Subcutaneous abdominal adipose tissue (tissue), 5 donors: ENCODE data around the gene SLC6A4.

Source experiments
- H3K27ac ChIP-seq: one replicate; pipeline ENCODE4 v1.7.0; 2013; ENCODE audit warnings: low read depth, mild to moderate bottlenecking, inconsistent platforms, low read length, moderate library complexity
- H3K27me3 ChIP-seq, 5 donors: one replicate each; pipeline ENCODE4 v1.7.0; 2013; ENCODE audit warnings: low read length in 5 of 5, inconsistent platforms in 1 of 5; ENCODE audit not compliant: control insufficient read depth in 5 of 5, insufficient read depth in 4 of 5
- H3K36me3 ChIP-seq, 5 donors: one replicate each; pipeline ENCODE4 v1.7.0; 2013; ENCODE audit warnings: low read length in 5 of 5; ENCODE audit not compliant: control insufficient read depth in 5 of 5, insufficient read depth in 5 of 5
- H3K4me1 ChIP-seq, 5 donors: one replicate each; pipeline ENCODE4 v1.7.0; 2013; ENCODE audit warnings: low read length in 5 of 5, mild to moderate bottlenecking in 3 of 5, moderate library complexity in 1 of 5; ENCODE audit not compliant: control insufficient read depth in 5 of 5, insufficient read depth in 5 of 5
- H3K4me3 ChIP-seq, 5 donors: one replicate each; pipeline ENCODE4 v1.7.0; 2013; ENCODE audit warnings: low read length in 5 of 5, low read depth in 1 of 5
- H3K9ac ChIP-seq, 5 donors: one replicate each; pipeline ENCODE4 v1.7.0; 2013; ENCODE audit warnings: low read length in 5 of 5, mild to moderate bottlenecking in 4 of 5, moderate library complexity in 3 of 5
- H3K9me3 ChIP-seq, 5 donors: one replicate each; pipeline ENCODE4 v1.7.0; 2013; ENCODE audit warnings: low read length in 5 of 5; ENCODE audit not compliant: control insufficient read depth in 5 of 5
- donor health status: healthy.
- donor health status: healthy.
- donor health status: healthy.
- donor health status: healthy.
- donor health status: healthy.

The SLC6A4 gene

DNA sequence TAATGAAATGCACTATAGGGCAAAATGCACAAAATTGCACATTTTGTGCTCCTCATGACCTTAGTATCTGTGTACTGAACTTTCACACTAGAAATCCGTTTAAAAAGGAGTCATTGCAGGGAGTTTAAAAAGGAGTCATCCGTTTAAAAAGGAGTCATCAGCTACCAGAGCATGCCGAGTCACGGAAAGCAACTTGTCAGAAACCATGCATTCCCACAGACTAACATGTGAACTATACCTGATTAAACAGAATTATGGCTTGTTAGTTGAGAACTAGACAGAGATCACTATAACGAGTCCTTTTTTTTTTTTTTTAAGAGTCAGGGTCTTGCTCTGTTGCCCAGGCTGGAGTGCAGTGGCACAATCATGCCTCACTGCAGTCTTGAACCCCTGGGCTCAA lies 35.9 kb downstream of the SLC6A4 start:
- no peaks in the 10 kb centered on the region for H3K36me3 ChIP-seq
- no peaks in the 10 kb centered on the region for H3K9me3 ChIP-seq
- H3K27ac ChIP-seq, result no peak overlapping the region
- H3K9ac ChIP-seq, result no peak overlapping the region
- H3K4me1 ChIP-seq, result no peaks in the 10 kb centered on the region
- no peak overlapping the region for H3K4me3 ChIP-seq
- peaks cover 0 to 11% (median 0%) of the 10 kb centered on the region in 5 donors for H3K27me3 ChIP-seq

GRCh38 chr17:30197416-30197815 lies 38.1 kb downstream of the SLC6A4 start:
- no peaks in the 10 kb centered on the region for H3K4me1 ChIP-seq
- no peak overlapping the region for H3K9ac ChIP-seq
- peaks cover 0 to 4% (median 0%) of the 10 kb centered on the region in 5 donors for H3K27me3 ChIP-seq
- no peaks in the 10 kb centered on the region for H3K36me3 ChIP-seq
- no peaks in the 10 kb centered on the region for H3K9me3 ChIP-seq
- H3K4me3 ChIP-seq, result no peak overlapping the region
- H3K27ac ChIP-seq, result no peak overlapping the region

- Histone ChIP-seq H3K4me3 (no peak overlapping the region), H3K4me1 (no peaks in the 10 kb centered on the region), H3K27me3 (peaks cover 0 to 3% (median 0%) of the 10 kb centered on the region in 5 donors), H3K9ac (no peak overlapping the region), H3K27ac (no peak overlapping the region), H3K36me3 (no peaks in the 10 kb centered on the region), H3K9me3 (no peaks in the 10 kb centered on the region)
These were observed 39.0 kb downstream of the SLC6A4 start for GRCh38 chr17:30196504-30196903.

DNA sequence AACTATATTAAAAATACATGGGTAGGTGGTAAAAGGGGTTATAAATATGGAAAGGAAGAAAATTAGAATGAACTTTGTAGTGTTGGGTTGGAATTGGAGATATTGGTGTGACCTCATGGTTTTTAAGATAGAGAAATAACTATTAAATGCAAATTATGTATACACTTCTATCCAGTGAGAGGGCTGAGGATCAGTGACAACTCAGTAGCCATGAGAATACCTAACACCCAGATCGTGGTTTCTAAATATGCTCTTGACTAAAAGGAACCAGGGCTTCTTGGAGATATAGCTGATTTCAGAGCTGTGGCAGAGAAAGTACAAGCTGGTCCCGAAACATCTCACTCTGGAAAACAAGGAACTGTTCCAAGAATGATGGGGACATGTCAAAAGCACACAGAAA lies 44.4 kb downstream of the SLC6A4 start:
- Histone ChIP-seq H3K36me3 (peaks cover 0 to 9% (median 4%) of the 10 kb centered on the region in 5 donors), H3K27ac (no peak overlapping the region), H3K4me1 (no peaks in the 10 kb centered on the region), H3K27me3 (no peaks in the 10 kb centered on the region), H3K9me3 (no peaks in the 10 kb centered on the region), H3K9ac (no peak overlapping the region), H3K4me3 (no peak overlapping the region)

GRCh38 chr17:30188211-30188939 lies 47.1 kb downstream of the SLC6A4 start:
- H3K4me3 ChIP-seq, result no peak overlapping the region
- H3K9me3 ChIP-seq, result no peaks in the 10 kb centered on the region
- peaks cover 16 to 33% (median 29%) of the 10 kb centered on the region in 5 donors for H3K36me3 ChIP-seq
- no peaks in the 10 kb centered on the region for H3K4me1 ChIP-seq
- no peak overlapping the region for H3K9ac ChIP-seq
- H3K27me3 ChIP-seq, result no peaks in the 10 kb centered on the region
- H3K27ac ChIP-seq, result no peak overlapping the region

DNA sequence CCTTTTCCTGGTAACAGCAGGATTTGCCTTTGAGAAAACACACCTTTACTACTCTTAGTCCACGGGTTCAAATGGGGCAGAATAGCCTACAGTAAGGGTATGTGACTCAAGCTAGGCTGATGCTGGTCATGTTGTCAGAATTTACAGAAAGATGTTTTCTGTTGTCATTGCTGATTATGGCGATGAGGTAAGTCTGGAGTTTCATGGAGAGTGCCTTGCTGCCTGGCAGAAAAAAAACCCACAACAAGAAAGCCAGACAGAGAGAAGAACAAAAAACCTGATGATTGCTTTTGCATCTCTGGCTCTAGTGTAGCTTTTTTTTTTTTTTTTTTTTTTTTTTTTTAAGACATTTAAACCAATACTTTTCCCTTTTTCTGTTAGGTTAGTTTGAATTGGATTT lies 47.9 kb downstream of the SLC6A4 start:
- Histone ChIP-seq H3K9me3 (no peaks in the 10 kb centered on the region), H3K4me3 (no peak overlapping the region), H3K36me3 (peaks cover 16 to 37% (median 34%) of the 10 kb centered on the region in 5 donors), H3K27me3 (no peaks in the 10 kb centered on the region), H3K9ac (no peak overlapping the region), H3K4me1 (no peaks in the 10 kb centered on the region), H3K27ac (no peak overlapping the region)

GRCh38 chr17:30186761-30187160 lies 48.7 kb downstream of the SLC6A4 start:
- Histone ChIP-seq H3K4me1 (no peaks in the 10 kb centered on the region), H3K27ac (no peak overlapping the region), H3K9ac (no peak overlapping the region), H3K9me3 (no peaks in the 10 kb centered on the region), H3K36me3 (peaks cover 23 to 43% (median 39%) of the 10 kb centered on the region in 5 donors), H3K4me3 (no peak overlapping the region), H3K27me3 (no peaks in the 10 kb centered on the region)

GRCh38 chr17:30176855-30177254 lies 58.6 kb downstream of the SLC6A4 start:
- no peak overlapping the region for H3K27ac ChIP-seq

GRCh38 chr17:30174556-30174955 lies 60.9 kb downstream of the SLC6A4 start:
- Histone ChIP-seq H3K9me3 (no peaks in the 10 kb centered on the region), H3K4me3 (no peak overlapping the region), H3K9ac (no peak overlapping the region), H3K4me1 (no peaks in the 10 kb centered on the region), H3K27me3 (no peaks in the 10 kb centered on the region), H3K36me3 (peaks cover 9 to 51% (median 32%) of the 10 kb centered on the region in 5 donors), H3K27ac (no peak overlapping the region)

More at GRCh38 chr17:30176855-30177254, 58.6 kb downstream of the SLC6A4 start:
- Histone ChIP-seq H3K9ac (no peak overlapping the region), H3K36me3 (peaks cover 29 to 68% (median 49%) of the 10 kb centered on the region in 5 donors), H3K4me3 (no peak overlapping the region), H3K4me1 (no peaks in the 10 kb centered on the region), H3K9me3 (no peaks in the 10 kb centered on the region), H3K27me3 (no peaks in the 10 kb centered on the region)

- no peak overlapping the region for H3K27ac ChIP-seq
- H3K4me1 ChIP-seq, result no peaks in the 10 kb centered on the region
- H3K4me3 ChIP-seq, result no peak overlapping the region
- H3K36me3 ChIP-seq, result peaks cover 4 to 44% (median 26%) of the 10 kb centered on the region in 5 donors
- no peaks in the 10 kb centered on the region for H3K9me3 ChIP-seq
- H3K27me3 ChIP-seq, result no peaks in the 10 kb centered on the region
- no peak overlapping the region for H3K9ac ChIP-seq
These were observed 61.8 kb downstream of the SLC6A4 start for GRCh38 chr17:30173649-30174048.
